H1 (cell line): ENCODE measurements around the gene DLEC1. TPM values are rescaled to one million over a fixed set of nuclear protein-coding genes. Genes with fewer than 3 reads are reported as not detected.

Source experiments
- CTCF ChIA-PET: fragments of 300-600 bp; sonication (Branson Sonifier 250); formaldehyde crosslinking; loops from one replicate; lab custom pipeline; 2021; ENCODE audit not compliant: partially characterized antibody; lab: Charles Lee
- POLR2A ChIA-PET: fragments of 300-600 bp; sonication (Branson Sonifier 250); formaldehyde crosslinking; loops from one replicate; lab custom pipeline; 2021; ENCODE audit warnings: inconsistent platforms; ENCODE audit not compliant: partially characterized antibody; lab: Charles Lee
- DNase-seq, 2 experiments: peaks; one replicate each; pipeline versions ENCODE4 v3.0.0 to v3.0.0-alpha.2; 2010 to 2022; ENCODE audit warnings: low spot score in 2 of 2, low read depth in 1 of 2, mixed read lengths in 1 of 2
- FAIRE-seq: peaks from 2 replicates; lab custom pipeline; 2011; peaks lifted over from hg19 to GRCh38; lab: Jason Lieb, UNC
- H2AFZ ChIP-seq: 2 replicates; pipeline ENCODE4 v1.8.1; 2012; ENCODE audit warnings: low read length, inconsistent platforms
- H2AK5ac ChIP-seq: 2 replicates; pipeline ENCODE4 v1.6.1; 2013; ENCODE audit warnings: low read depth, low read length
- H2BK120ac ChIP-seq: replicated peaks from 2 replicates; pipeline ENCODE3; 2013; ENCODE audit warnings: low read depth, low read length, inconsistent platforms
- H2BK12ac ChIP-seq: 2 replicates; pipeline ENCODE4 v1.6.1; 2013; ENCODE audit warnings: low read depth, low read length
- H2BK15ac ChIP-seq: 2 replicates; pipeline ENCODE4 v1.6.1; 2013; ENCODE audit warnings: low read length
- H2BK20ac ChIP-seq: 2 replicates; pipeline ENCODE4 v1.6.1; 2013; ENCODE audit warnings: low read length
- H2BK5ac ChIP-seq: 2 replicates; pipeline ENCODE4 v1.6.1; 2013; ENCODE audit warnings: low read depth, low read length
- H3K14ac ChIP-seq: 2 replicates; pipeline ENCODE4 v1.6.1; 2013; ENCODE audit warnings: inconsistent platforms; ENCODE audit not compliant: insufficient read length
- H3K18ac ChIP-seq: 2 replicates; pipeline ENCODE4 v1.6.1; 2013; ENCODE audit warnings: low read length; ENCODE audit errors: extremely low read depth
- H3K23ac ChIP-seq: 2 replicates; pipeline ENCODE4 v1.6.1; 2013; ENCODE audit warnings: inconsistent platforms; ENCODE audit not compliant: insufficient read length
- H3K23me2 ChIP-seq: 2 replicates; pipeline ENCODE4 v1.6.1; 2013; ENCODE audit warnings: low read depth, low read length
- H3K27ac ChIP-seq: 2 replicates; pipeline ENCODE4 v1.6.1; 2011; ENCODE audit warnings: low read depth, low read length, inconsistent platforms
- H3K27me3 ChIP-seq, 4 experiments: replicated peaks in 1 of 4; 1 replicate in 1 of 4; 2 replicates in 3 of 4; pipeline versions ENCODE4 v1.6.1 to v1.8.1; 2011 to 2013; ENCODE audit warnings: low read length in 3 of 4, mild to moderate bottlenecking in 3 of 4, inconsistent platforms in 2 of 4, mixed read lengths in 2 of 4, moderate library complexity in 1 of 4; ENCODE audit not compliant: control insufficient read depth in 3 of 4, insufficient read depth in 3 of 4; ENCODE audit errors: extremely low read depth in 1 of 4
- H3K36me3 ChIP-seq, 4 experiments: 2 replicates each; pipeline versions ENCODE4 v1.6.1 to v1.8.1; 2011 to 2013; ENCODE audit warnings: mild to moderate bottlenecking in 4 of 4, low read length in 3 of 4, moderate library complexity in 2 of 4, control low read depth in 1 of 4, inconsistent platforms in 1 of 4; ENCODE audit not compliant: insufficient read depth in 4 of 4, control insufficient read depth in 2 of 4
- H3K4ac ChIP-seq: replicated peaks from 2 replicates; pipeline ENCODE3; 2013; ENCODE audit warnings: low read length, low read depth, mixed read lengths, inconsistent platforms; ENCODE audit not compliant: insufficient read length
- H3K4me1 ChIP-seq, 4 experiments: replicated peaks in 1 of 4; 1 replicate in 1 of 4; 2 replicates in 3 of 4; pipeline versions ENCODE4 v1.6.1 to v1.8.1; 2011 to 2013; ENCODE audit warnings: low read length in 3 of 4, inconsistent platforms in 2 of 4, mixed read lengths in 1 of 4; ENCODE audit not compliant: insufficient read depth in 4 of 4, control insufficient read depth in 3 of 4
- H3K4me2 ChIP-seq, 2 experiments: 2 replicates each; pipeline versions ENCODE4 v1.6.1 to v1.8.1; 2011 to 2013; ENCODE audit warnings: low read depth in 2 of 2, low read length in 2 of 2, control low read depth in 1 of 2, inconsistent platforms in 1 of 2, mild to moderate bottlenecking in 1 of 2; ENCODE audit not compliant: insufficient read depth in 1 of 2
- H3K4me3 ChIP-seq, 4 experiments: fragments of 200-600, 300-600 bp in 1 of 4; sonication (generic), shearing (Covaris generic), sonication (Bioruptor Twin) in 1 of 4; 2 replicates each; pipeline versions ENCODE4 v1.5.1 to v1.8.1; 2011 to 2016; ENCODE audit warnings: low read length in 4 of 4, low read depth in 3 of 4, control low read depth in 2 of 4, inconsistent platforms in 2 of 4, mild to moderate bottlenecking in 2 of 4, mixed read lengths in 1 of 4, moderate library complexity in 1 of 4; ENCODE audit not compliant: insufficient read depth in 2 of 4; ENCODE audit errors: extremely low read depth in 1 of 4
- H3K56ac ChIP-seq: replicated peaks from 2 replicates; pipeline ENCODE3; 2013; ENCODE audit warnings: low read depth, mild to moderate bottlenecking, mixed read lengths, low read length, inconsistent platforms; ENCODE audit not compliant: insufficient read length
- H3K79me1 ChIP-seq: 2 replicates; pipeline ENCODE4 v1.6.1; 2013; ENCODE audit warnings: low read depth, low read length, control low read depth
- H3K79me2 ChIP-seq, 2 experiments: 2 replicates each; pipeline versions ENCODE4 v1.6.1 to v1.8.1; 2012 to 2013; ENCODE audit warnings: low read length in 2 of 2, mild to moderate bottlenecking in 2 of 2, inconsistent platforms in 1 of 2; ENCODE audit not compliant: insufficient read depth in 2 of 2, control insufficient read depth in 1 of 2
- H3K9ac ChIP-seq, 4 experiments: replicated peaks in 1 of 4; 1 replicate in 1 of 4; 2 replicates in 3 of 4; pipeline versions ENCODE4 v1.6.1 to v1.8.1; 2011 to 2013; ENCODE audit warnings: low read depth in 3 of 4, low read length in 3 of 4, control low read depth in 2 of 4, mild to moderate bottlenecking in 2 of 4, moderate library complexity in 2 of 4, inconsistent platforms in 1 of 4; ENCODE audit errors: extremely low read depth in 1 of 4
- H3K9me3 ChIP-seq, 2 experiments: 2 replicates each; pipeline versions ENCODE4 v1.6.1 to v1.8.1; 2012 to 2013; ENCODE audit warnings: mild to moderate bottlenecking in 2 of 2, moderate library complexity in 2 of 2, control low read depth in 1 of 2, inconsistent platforms in 1 of 2, low read depth in 1 of 2, low read length in 1 of 2, mixed read lengths in 1 of 2; ENCODE audit not compliant: insufficient read depth in 2 of 2
- H4K20me1 ChIP-seq, 2 experiments: replicated peaks in 1 of 2; 2 replicates each; pipeline versions ENCODE3 to v1.8.1; 2011 to 2013; ENCODE audit warnings: inconsistent platforms in 2 of 2, low read length in 2 of 2, mild to moderate bottlenecking in 1 of 2; ENCODE audit not compliant: insufficient read depth in 2 of 2, control insufficient read depth in 1 of 2
- H4K5ac ChIP-seq: 2 replicates; pipeline ENCODE4 v1.6.1; 2013; ENCODE audit warnings: low read length, low read depth, mixed read lengths, inconsistent platforms; ENCODE audit not compliant: insufficient read length
- H4K8ac ChIP-seq: 2 replicates; pipeline ENCODE4 v1.8.0; 2013; ENCODE audit warnings: mild to moderate bottlenecking, moderate library complexity, low read length, inconsistent platforms; ENCODE audit not compliant: insufficient read depth; ENCODE audit errors: extremely low read depth
- H4K91ac ChIP-seq: replicated peaks from 2 replicates; pipeline ENCODE3; 2013; ENCODE audit warnings: low read length, mixed read lengths, inconsistent platforms; ENCODE audit not compliant: insufficient read length
- JUN ChIP-seq: IDR thresholded peaks from 2 replicates; pipeline ENCODE4 v1.6.1; 2011; ENCODE audit warnings: low read depth, mild to moderate bottlenecking, improper control_type of control experiment, low read length
- POU5F1 ChIP-seq: IDR thresholded peaks from 2 replicates; pipeline ENCODE4 v1.6.1; 2011; ENCODE audit warnings: low read depth, mild to moderate bottlenecking, low read length, moderate library complexity
- WGBS, 2 experiments: shearing (Covaris generic) in 1 of 2; methylation state at CpG; one replicate each; pipeline versions ENCODE4 v1.1.6 to v1.1.7; 2013 to 2015; ENCODE audit warnings: low lambda C conversion rate in 2 of 2, mixed read lengths in 2 of 2, inconsistent platforms in 1 of 2, low coverage in 1 of 2, missing lambda C conversion rate in 1 of 2; ENCODE audit not compliant: insufficient replicate concordance in 2 of 2, insufficient coverage in 1 of 2, insufficient read length in 1 of 2; ENCODE audit errors: extremely low coverage in 1 of 2, missing lambda C conversion rate in 1 of 2; 5-methylcytosine and 5-hydroxymethylcytosine counted together
- polyA plus RNA-seq, 7 experiments: library from polyadenylated mRNA; depleted of rRNA in 3 of 7; stranded (reverse) in 5 of 7; unstranded in 2 of 7; fragments of >200 nt in 5 of 7; fragments of 200-250 nt in 2 of 7; gene quantifications; 1 replicate in 5 of 7; 2 replicates in 1 of 7; 4 replicates in 1 of 7; pipeline versions ENCODE4 v1.2.1 to v1.2.3, GENCODE V29; 2011 to 2013; ENCODE audit warnings: missing spikeins in 2 of 7, mixed read lengths in 2 of 7
- total RNA-seq: library from RNA; stranded (reverse); fragmentation: NEBNext Ultra II Directional; extraction: Animal tissue kit (Norgen Biotek cat#: 25700); gene quantifications from 2 replicates; pipeline ENCODE4 v1.2.1, GENCODE V29; 2021

The DLEC1 gene
- total and polyA plus RNA-seq, 2 of the 8 experiments (the other 6 are each of a cell fraction or from before 2014, with no cell fraction given): 0.26 to 0.76 TPM

- Histone ChIP-seq H3K36me3 (no peaks in the 10 kb centered on the region; a peak in 1 of 8 replicates), H2BK15ac (no peak overlapping the region), H2AFZ (no peak overlapping the region), H4K20me1 (no peaks in the 10 kb centered on the region), H2BK5ac (no peak overlapping the region), H2BK20ac (no peak overlapping the region), H3K79me2 (no peaks in the 10 kb centered on the region), H3K27me3 (no peaks in the 10 kb centered on the region), H3K4me3 (no peak overlapping the region), H3K23ac (no peak overlapping the region), H4K5ac (no peak overlapping the region), H4K91ac (no peak overlapping the region), H3K9me3 (no peaks in the 10 kb centered on the region), H3K27ac (no peak overlapping the region), H2BK120ac (no peak overlapping the region), H3K4ac (no peak overlapping the region), H3K79me1 (no peaks in the 10 kb centered on the region), H3K4me1 (no peaks in the 10 kb centered on the region), H3K14ac (no peak overlapping the region), H2AK5ac (no peak overlapping the region), H3K9ac (no peak overlapping the region), H2BK12ac (no peak overlapping the region), H3K18ac (no peak overlapping the region), H3K4me2 (no peak overlapping the region), H3K23me2 (no peaks in the 10 kb centered on the region), H3K56ac (no peak overlapping the region), H4K8ac (peak overlapping the region; percentile 80; the same call in 1 of the 2 replicates)
- ChIA-PET CTCF (interaction anchor here (0.6 to 9.6 kb wide), 5 partner anchors 7 to 75 kb away, joined by 3 to 74 read pairs (median 5); no protein-coding TSS in a partner anchor), POLR2A (interaction anchor here (1.1 kb wide), 1 partner anchor 14 kb away, joined by 3 read pairs; no protein-coding TSS in a partner anchor)
- no peak for FAIRE-seq
- no peak for DNase-seq
- 92% methylated on average over 27 of the region's 27 CpGs; no CpG with 5 or more reads in 1 of the 2 experiments for WGBS, 2 experiments
- TF ChIP-seq POU5F1 (no peak), JUN (no peak)
These were observed 29.0 kb upstream of the DLEC1 start for GRCh38 chr3:38009807-38010591.
